ENCODE measurements around the gene RPP40.

DNA sequence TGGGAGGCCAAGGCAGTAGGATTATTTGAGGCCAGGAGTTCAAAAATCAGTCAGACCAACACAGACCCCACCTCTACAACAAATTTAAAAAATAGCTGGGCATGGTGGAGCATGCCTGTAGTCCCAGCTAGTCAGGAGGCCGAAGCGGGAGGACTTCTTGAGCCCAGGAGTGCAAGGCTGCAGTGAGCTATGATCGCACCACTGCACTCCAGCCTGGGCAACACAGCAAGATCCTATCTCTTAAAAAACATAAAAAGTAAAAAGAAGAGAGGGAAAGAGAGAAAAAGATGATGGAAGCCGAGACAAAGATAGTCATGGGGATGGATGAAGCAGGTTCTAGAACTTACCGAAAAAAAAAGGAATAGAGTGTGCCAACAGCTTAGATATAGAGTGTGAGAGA lies 25.8 kb upstream of the RPP40 start:
- no peak for TF ChIP-seq CTCF (IDR thresholded peaks at IDR 0.05; ENCODE audit: borderline replicate concordance, extremely low read depth, low read length, poor library complexity, severe bottlenecking)
- no peak for TF ChIP-seq EZH2 (IDR thresholded peaks at IDR 0.05; ENCODE audit: borderline replicate concordance, low read depth, low read length, severe bottlenecking)
